Psoas muscle (tissue), 8 donors: Measurements from ENCODE around the gene GLIPR2. TPM values are rescaled to one million over a fixed set of nuclear protein-coding genes. Genes with fewer than 3 reads are reported as not detected.

ENCODE experiments used
- ATAC-seq, 4 donors: fragments of 200-7000 bp; cut with Tn5 transposase; one replicate each; pipeline ENCODE4 v1.9.1; 2020; ENCODE audit warnings: moderate library complexity in 3 of 4, mild to moderate bottlenecking in 2 of 4
- DNase-seq, 2 donors: peaks; one replicate each; pipeline ENCODE4 v3.0.0-alpha.2; 2020
- H3K27ac ChIP-seq: fragments of 200-600 bp; one replicate; pipeline ENCODE4 v1.8.0; 2022
- H3K27me3 ChIP-seq, 3 donors: fragments of 200-600 bp in 1 of 3; one replicate each; pipeline versions ENCODE4 v1.6.1 to v1.8.0; 2013 to 2022; ENCODE audit warnings: low read length in 2 of 3, mild to moderate bottlenecking in 2 of 3, moderate library complexity in 1 of 3; ENCODE audit not compliant: insufficient read depth in 3 of 3
- H3K36me3 ChIP-seq, 2 donors: fragments of 200-600 bp in 1 of 2; one replicate each; pipeline versions ENCODE4 v1.6.1 to v1.8.0; 2013 to 2022; ENCODE audit warnings: low read depth in 1 of 2, mild to moderate bottlenecking in 1 of 2, moderate library complexity in 1 of 2; ENCODE audit not compliant: insufficient read depth in 1 of 2
- H3K4me1 ChIP-seq: fragments of 200-600 bp; one replicate; pipeline ENCODE4 v1.8.0; 2022
- H3K4me3 ChIP-seq: fragments of 200-600 bp; one replicate; pipeline ENCODE4 v1.8.0; 2022; ENCODE audit warnings: mild to moderate bottlenecking
- H3K9me3 ChIP-seq: fragments of 200-600 bp; one replicate; pipeline ENCODE4 v1.8.0; 2022
- CTCF ChIP-seq: fragments of 200-600 bp; IDR thresholded peaks from one replicate; pipeline ENCODE4 v1.8.0; 2022; ENCODE audit warnings: antibody characterized with exemption
- WGBS, 3 donors: extraction: QIAGEN DNeasy Blood & Tissue Kit; methylation state at CpG; one replicate each; pipeline versions ENCODE4 v1.1.6 to v1.1.7; 2013; 5-methylcytosine and 5-hydroxymethylcytosine counted together
- intact Hi-C, 2 donors: fragments of 100-400 bp; cut with DNase I; formaldehyde crosslinking; loops; one replicate each; pipeline versions ENCODE4 v1.11.0 to v1.14.2; 2022
- polyA plus RNA-seq, 3 donors: library from polyadenylated mRNA; stranded (reverse); fragments of 200-250 nt; gene quantifications; one replicate each; pipeline ENCODE4 v1.2.3, GENCODE V29; 2013
- total RNA-seq, 4 donors: library from RNA; stranded (reverse); fragmentation: NEBNext Ultra II Directional in 2 of 4; extraction: Animal tissue kit (Norgen Biotek cat#: 25700) in 2 of 4; gene quantifications; one replicate each; pipeline versions ENCODE4 v1.2.1 to v1.2.4, GENCODE V29; 2021 to 2023
- donor health status: healthy with polysubstance abuse.
- donor health status: DM: no; HTN: no; CAD: no; lungs with moderate emphysema.
- donor health status: Bipolar disorder and iron deficiency.
- donor health status: healthy.
- donor health status: DM: yes; HTN: yes; CAD: no.
- donor health status: DM: no; HTN: no; CAD: no.
- donor health status: DM: no; HTN: no; CAD: no.
- donor health status: DM: yes; HTN: yes; CAD: no.

GLIPR2 gene
- total and polyA plus RNA-seq, 7 donors = 2.5 to 6.5 (median 3.6) TPM

GRCh38 chr9:36193023-36193422 lies 56.5 kb downstream of the GLIPR2 start:
- H3K27me3 ChIP-seq = no peaks in the 10 kb centered on the region
- TF ChIP-seq CTCF = no peak
- DNase-seq (no peak), ATAC-seq (no peak)
- H3K27ac ChIP-seq = no peak overlapping the region
- peaks cover 41% of the 10 kb centered on the region for H3K4me1 ChIP-seq
- intact Hi-C loops = loop anchor here (5.0 kb wide), 2 partner anchors 64 to 134 kb away; partner anchors contain the start of gene GNE (in 1 of the 2)
- no peaks in the 10 kb centered on the region for H3K9me3 ChIP-seq
- 69 to 75% (median 74%) methylated on average over 3 of the region's 3 CpGs for WGBS, 3 donors
- H3K36me3 ChIP-seq = peaks cover 0 to 12% of the 10 kb centered on the region in 2 donors
- H3K4me3 ChIP-seq = peak overlapping the region; percentile 95

GRCh38 chr9:36194326-36195000 lies 57.9 kb downstream of the GLIPR2 start:
- no peak overlapping the region for H3K4me3 ChIP-seq
- 25 to 34% (median 31%) methylated on average over 4 of the region's 4 CpGs for WGBS, 3 donors
- DNase-seq (no peak), ATAC-seq (no peak)
- H3K36me3 ChIP-seq = peaks cover 2 to 27% of the 10 kb centered on the region in 2 donors
- peaks cover 41% of the 10 kb centered on the region for H3K4me1 ChIP-seq
- H3K27ac ChIP-seq = no peak overlapping the region
- no peak for TF ChIP-seq CTCF
- H3K9me3 ChIP-seq = no peaks in the 10 kb centered on the region
- intact Hi-C loops = loop anchor here (5.0 kb wide), 2 partner anchors 63 to 133 kb away; partner anchors contain the start of gene GNE (in 1 of the 2)
- H3K27me3 ChIP-seq = no peaks in the 10 kb centered on the region

GRCh38 chr9:36204906-36205547 lies 68.5 kb downstream of the GLIPR2 start:
- H3K4me1 ChIP-seq = peaks cover 25% of the 10 kb centered on the region
- DNase-seq (no peak), ATAC-seq (peak in 1 of 4 donors; percentile 59)
- peaks cover 21 to 92% of the 10 kb centered on the region in 2 donors for H3K36me3 ChIP-seq
- intact Hi-C loops = no loop called here
- 80 to 86% (median 84%) methylated on average over 11 of the region's 11 CpGs for WGBS, 3 donors
- no peaks in the 10 kb centered on the region for H3K27me3 ChIP-seq
- H3K27ac ChIP-seq = no peak overlapping the region
- TF ChIP-seq CTCF = no peak
- H3K9me3 ChIP-seq = no peaks in the 10 kb centered on the region
- no peak overlapping the region for H3K4me3 ChIP-seq

- 41 to 58% (median 52%) methylated on average over 4 of the region's 4 CpGs for WGBS, 3 donors
- TF ChIP-seq CTCF = no peak
- Histone ChIP-seq H3K36me3 (peaks cover 22 to 92% of the 10 kb centered on the region in 2 donors), H3K4me1 (peaks cover 33% of the 10 kb centered on the region), H3K27ac (peak overlapping the region; percentile 65), H3K4me3 (no peak overlapping the region), H3K9me3 (no peaks in the 10 kb centered on the region), H3K27me3 (no peaks in the 10 kb centered on the region)
- intact Hi-C loops = no loop called here
- ATAC-seq (peak; percentile 72 to 88 (median 81)), DNase-seq (peak in 1 of 2 donors; percentile 53)
Observed at GRCh38 chr9:36207016-36207415, 70.5 kb downstream of the GLIPR2 start.
